Colonic mucosa (tissue), 4 donors: ENCODE data around the gene ALDH1L1. TPM values are rescaled to one million over a fixed set of nuclear protein-coding genes. Genes with fewer than 3 reads are reported as not detected.

Experiments used
- DNase-seq: peaks from one replicate; pipeline ENCODE4 v3.0.0-alpha.2; 2020
- H3K27ac ChIP-seq: fragments of 200-600 bp; one replicate; pipeline ENCODE4 v1.8.0; 2021
- H3K27me3 ChIP-seq: fragments of 200-600 bp; one replicate; pipeline ENCODE4 v1.8.0; 2021
- H3K36me3 ChIP-seq: fragments of 200-600 bp; one replicate; pipeline ENCODE4 v1.8.0; 2021
- H3K4me1 ChIP-seq: fragments of 200-600 bp; one replicate; pipeline ENCODE4 v1.8.0; 2021; ENCODE audit warnings: mild to moderate bottlenecking
- H3K4me3 ChIP-seq: fragments of 200-600 bp; one replicate; pipeline ENCODE4 v1.8.0; 2021
- H3K9ac ChIP-seq, 2 donors: one replicate each; pipeline ENCODE4 v1.7.0; 2013; ENCODE audit warnings: control low read depth in 2 of 2, low read depth in 2 of 2, low read length in 2 of 2
- H3K9me3 ChIP-seq: fragments of 200-600 bp; one replicate; pipeline ENCODE4 v1.8.0; 2021
- CTCF ChIP-seq: fragments of 200-600 bp; IDR thresholded peaks from one replicate; pipeline ENCODE4 v1.8.0; 2022; ENCODE audit warnings: antibody characterized with exemption, mild to moderate bottlenecking
- intact Hi-C: fragments of 100-400 bp; cut with DNase I; formaldehyde crosslinking; loops from one replicate; pipeline ENCODE4 v1.14.1; 2022
- total RNA-seq, 2 donors: library from RNA; stranded (reverse); fragmentation: NEBNext Ultra II Directional in 1 of 2; extraction: Animal tissue kit (Norgen Biotek cat#: 25700) in 1 of 2; gene quantifications; one replicate each; pipeline ENCODE4 v1.2.1, GENCODE V29; 2021
- donor health status: healthy.
- donor health status: DM: no; HTN: no; CAD: no.
- donor health status: DM: no; HTN: no; CAD: no.

ALDH1L1 gene
- total RNA-seq, 2 donors from 2014 or later, result 15.3 to 25.6 TPM

GRCh38 chr3:126112531-126113237, 67.7 kb downstream of the ALDH1L1 start:
- H3K27ac ChIP-seq, result no peak overlapping the region
- H3K36me3 ChIP-seq, result no peaks in the 10 kb centered on the region
- H3K9ac ChIP-seq, result no peak overlapping the region
- H3K9me3 ChIP-seq, result no peaks in the 10 kb centered on the region
- DNase-seq, result no peak
- intact Hi-C loops, result no loop called here
- H3K4me1 ChIP-seq, result no peaks in the 10 kb centered on the region
- no peak for TF ChIP-seq CTCF
- no peaks in the 10 kb centered on the region for H3K27me3 ChIP-seq
- H3K4me3 ChIP-seq, result no peak overlapping the region

- no peak for TF ChIP-seq CTCF
- Histone ChIP-seq H3K9ac (no peak overlapping the region), H3K4me1 (no peaks in the 10 kb centered on the region), H3K36me3 (no peaks in the 10 kb centered on the region), H3K9me3 (no peaks in the 10 kb centered on the region), H3K4me3 (no peak overlapping the region), H3K27me3 (no peaks in the 10 kb centered on the region), H3K27ac (no peak overlapping the region)
- intact Hi-C loops, result no loop called here
- DNase-seq, result peak; percentile 15
These were observed 68.6 kb downstream of the ALDH1L1 start for GRCh38 chr3:126111566-126112475.

- Histone ChIP-seq H3K4me3 (no peak overlapping the region), H3K9ac (no peak overlapping the region), H3K27me3 (no peaks in the 10 kb centered on the region), H3K9me3 (no peaks in the 10 kb centered on the region), H3K4me1 (no peaks in the 10 kb centered on the region), H3K36me3 (no peaks in the 10 kb centered on the region), H3K27ac (no peak overlapping the region)
- no peak for TF ChIP-seq CTCF
- DNase-seq, result peak; percentile 5
- intact Hi-C loops, result no loop called here
These were observed 69.2 kb downstream of the ALDH1L1 start for GRCh38 chr3:126111126-126111551.

- intact Hi-C loops, result no loop called here
- peak; percentile 10 for DNase-seq
- TF ChIP-seq CTCF, result no peak
- Histone ChIP-seq H3K9me3 (no peaks in the 10 kb centered on the region), H3K27me3 (no peaks in the 10 kb centered on the region), H3K4me3 (no peak overlapping the region), H3K9ac (no peak overlapping the region), H3K27ac (no peak overlapping the region), H3K36me3 (no peaks in the 10 kb centered on the region), H3K4me1 (no peaks in the 10 kb centered on the region)
These were observed 69.8 kb downstream of the ALDH1L1 start for GRCh38 chr3:126110431-126111125.

GRCh38 chr3:126109880-126110235, 70.5 kb downstream of the ALDH1L1 start:
- Histone ChIP-seq H3K4me3 (no peak overlapping the region), H3K36me3 (no peaks in the 10 kb centered on the region), H3K4me1 (no peaks in the 10 kb centered on the region), H3K9me3 (no peaks in the 10 kb centered on the region), H3K9ac (no peak overlapping the region), H3K27ac (no peak overlapping the region), H3K27me3 (no peaks in the 10 kb centered on the region)
- TF ChIP-seq CTCF, result no peak
- intact Hi-C loops, result no loop called here
- DNase-seq, result peak; percentile 10
